Aorta (tissue), 5 donors: ENCODE measurements around the gene OR10G8. TPM values are rescaled to one million over a fixed set of nuclear protein-coding genes. Genes with fewer than 3 reads are reported as not detected.

Experiments
- ATAC-seq: fragments of 200-7000 bp; cut with Tn5 transposase; one replicate; pipeline ENCODE4 v1.9.1; 2022; ENCODE audit warnings: moderate library complexity; ENCODE audit not compliant: low FRiP score
- DNase-seq, 2 donors: peaks; one replicate each; pipeline ENCODE4 v3.0.0-alpha.2; 2020
- H3K27ac ChIP-seq, 2 donors: one replicate each; pipeline ENCODE4 v1.5.1; 2013; ENCODE audit warnings: low read length in 2 of 2, mild to moderate bottlenecking in 2 of 2, moderate library complexity in 2 of 2, control low read depth in 1 of 2, inconsistent platforms in 1 of 2, low read depth in 1 of 2
- H3K27me3 ChIP-seq, 2 donors: one replicate each; pipeline ENCODE4 v1.6.1; 2013; ENCODE audit warnings: control low read depth in 1 of 2, low read length in 1 of 2, mild to moderate bottlenecking in 1 of 2, moderate library complexity in 1 of 2; ENCODE audit not compliant: insufficient read depth in 2 of 2, control insufficient read depth in 1 of 2
- H3K36me3 ChIP-seq, 2 donors: one replicate each; pipeline ENCODE4 v1.6.1; 2013; ENCODE audit warnings: control low read depth in 1 of 2, low read length in 1 of 2, mild to moderate bottlenecking in 1 of 2; ENCODE audit not compliant: insufficient read depth in 2 of 2, control insufficient read depth in 1 of 2
- H3K4me1 ChIP-seq, 2 donors: one replicate each; pipeline ENCODE4 v1.6.1; 2013; ENCODE audit warnings: low read length in 2 of 2, control low read depth in 1 of 2, mild to moderate bottlenecking in 1 of 2, moderate library complexity in 1 of 2; ENCODE audit not compliant: insufficient read depth in 2 of 2, control insufficient read depth in 1 of 2
- H3K4me3 ChIP-seq, 2 donors: one replicate each; pipeline ENCODE4 v1.5.1; 2013; ENCODE audit warnings: low read length in 2 of 2, control low read depth in 1 of 2, mild to moderate bottlenecking in 1 of 2
- H3K9me3 ChIP-seq: one replicate; pipeline ENCODE4 v1.6.1; 2013; ENCODE audit warnings: mild to moderate bottlenecking, low read length; ENCODE audit not compliant: control insufficient read depth
- WGBS, 2 donors: extraction: QIAGEN DNeasy Blood & Tissue Kit; methylation state at CpG; one replicate each; pipeline ENCODE4 v1.1.7; 2013; 5-methylcytosine and 5-hydroxymethylcytosine counted together
- intact Hi-C, 2 donors: fragments of 100-400 bp; cut with DNase I; formaldehyde crosslinking; loops; one replicate each; pipeline versions ENCODE4 v1.14.2 to v1.15.0; 2022
- polyA plus RNA-seq, 2 donors: library from polyadenylated mRNA; stranded (reverse); fragments of 200-250 nt; gene quantifications; one replicate each; pipeline ENCODE4 v1.2.3, GENCODE V29; 2013
- total RNA-seq, 2 donors: library from RNA; stranded (reverse); fragmentation: NEBNext Ultra II Directional; extraction: Animal tissue kit (Norgen Biotek cat#: 25700); gene quantifications; one replicate each; pipeline ENCODE4 v1.2.1, GENCODE V29; 2021
- donor health status: healthy with polysubstance abuse.
- donor health status: Bipolar disorder and iron deficiency.
- donor health status: DM: no; HTN: no; CAD: no.
- donor health status: DM: no; HTN: no; CAD: no.
- donor health status: DM: yes; HTN: yes; CAD: no.

OR10G8 gene
- total and polyA plus RNA-seq, 4 donors, result not detected

DNA sequence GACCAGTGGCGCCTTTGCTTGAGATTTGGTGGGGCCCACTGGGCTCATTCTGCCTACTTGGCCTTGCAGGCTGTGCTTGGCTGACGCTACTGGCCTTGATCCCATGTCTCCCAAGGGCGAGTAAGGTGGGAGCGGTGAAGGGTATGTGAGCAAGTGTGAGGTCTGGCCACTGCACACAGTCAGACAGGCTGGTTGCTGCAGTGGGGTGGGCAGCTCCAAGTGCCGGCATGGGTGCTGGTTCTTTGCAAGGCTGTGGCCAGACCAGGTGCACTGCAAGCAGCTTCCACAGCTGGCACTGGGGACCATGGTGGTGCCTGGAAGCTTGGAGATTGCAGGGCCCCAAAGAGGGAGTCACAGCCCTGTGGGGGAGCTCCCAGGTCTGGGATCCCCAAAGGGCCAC is 48.0 kb downstream of the OR10G8 start:
- intact Hi-C loops, result loop anchor here (5.0 to 10.0 kb wide), 3 partner anchors 33 to 513 kb away; no protein-coding TSS in a partner anchor

DNA sequence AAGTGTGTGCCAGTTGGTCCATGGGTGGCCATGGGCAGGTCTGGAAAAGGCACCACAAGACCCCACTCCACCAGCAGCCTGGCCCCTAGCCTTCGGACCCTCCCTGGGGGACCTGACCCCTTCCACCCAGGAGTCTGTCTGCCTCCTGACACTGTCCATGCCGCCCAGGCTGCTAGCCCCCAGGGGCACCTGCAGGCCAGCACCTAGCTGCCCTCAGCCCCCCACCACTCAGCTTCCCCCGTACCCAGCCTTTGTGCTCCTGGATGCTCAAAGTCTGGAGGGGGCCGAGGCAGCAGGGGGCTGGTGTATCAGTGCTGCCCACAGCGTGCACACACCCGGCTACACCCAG is 48.9 kb downstream of the OR10G8 start:
- Histone ChIP-seq H3K9me3 (no peaks in the 10 kb centered on the region), H3K27ac (no peak overlapping the region), H3K27me3 (no peaks in the 10 kb centered on the region), H3K4me1 (no peaks in the 10 kb centered on the region), H3K36me3 (no peaks in the 10 kb centered on the region), H3K4me3 (no peak overlapping the region)
- no peak for DNase-seq
- ATAC-seq, result peak; percentile 23
- intact Hi-C loops, result loop anchor here in 1 of 2 donors (10.0 kb wide), 1 partner anchor 509 kb away; no protein-coding TSS in a partner anchor
- WGBS, 2 donors, result 77 to 82% methylated on average over 6 of the region's 6 CpGs

More for the DNA sequence above, 48.0 kb downstream of the OR10G8 start:
- Histone ChIP-seq H3K27me3 (no peaks in the 10 kb centered on the region), H3K4me3 (no peak overlapping the region), H3K36me3 (no peaks in the 10 kb centered on the region), H3K27ac (no peak overlapping the region), H3K4me1 (no peaks in the 10 kb centered on the region), H3K9me3 (no peaks in the 10 kb centered on the region)
- 85 to 94% methylated on average over 5 of the region's 5 CpGs for WGBS, 2 donors
- no peak for ATAC-seq
- DNase-seq, result no peak

DNA sequence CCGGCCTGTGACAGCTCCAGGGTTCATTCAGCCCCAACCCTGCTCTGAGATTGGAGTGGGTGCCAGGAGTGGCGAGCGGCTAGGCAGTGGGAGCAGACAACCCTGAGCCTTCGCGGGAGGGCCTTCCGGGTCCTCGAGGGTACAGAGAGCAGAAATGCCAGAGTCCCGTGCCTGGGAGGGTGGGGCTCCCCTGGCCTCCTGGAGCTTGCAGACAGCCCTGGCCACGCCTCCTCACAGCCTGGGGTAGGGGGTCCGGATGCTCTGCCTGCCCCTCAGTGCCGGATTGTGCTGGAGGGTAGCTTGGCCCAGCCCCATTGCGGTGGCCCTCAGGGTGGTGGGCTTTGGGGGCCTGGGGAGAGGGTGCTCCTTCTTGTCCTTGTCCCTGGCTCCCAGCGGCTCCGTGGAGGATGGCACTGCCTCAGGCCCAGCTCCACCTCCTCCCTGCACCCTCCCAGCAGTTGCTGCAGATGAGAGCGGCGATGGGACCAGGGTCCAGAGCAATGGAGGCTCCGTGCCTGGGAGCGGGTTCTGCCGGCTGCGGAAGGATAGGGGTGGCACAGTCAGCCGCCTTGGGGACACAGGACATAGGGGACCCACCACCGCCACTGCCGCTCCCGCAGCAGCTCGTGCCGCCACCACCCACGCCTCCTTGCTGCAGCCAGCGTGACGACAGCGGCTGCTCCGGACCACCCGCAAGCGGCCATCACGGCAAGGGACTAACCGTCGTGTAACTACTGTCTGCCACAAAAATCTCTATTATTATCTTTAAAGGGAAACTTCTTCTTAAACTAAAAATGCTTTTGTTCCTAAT is 49.4 kb downstream of the OR10G8 start:
- 8 to 9% methylated on average over 30 to 36 of the region's 36 CpGs for WGBS, 2 donors
- H3K4me3 ChIP-seq, result peak overlapping the region in 1 of 2 donors; percentile 9
- peak; percentile 59 to 79 for DNase-seq
- intact Hi-C loops, result loop anchor here in 1 of 2 donors (10.0 kb wide), 1 partner anchor 509 kb away; no protein-coding TSS in a partner anchor
- H3K27me3 ChIP-seq, result no peaks in the 10 kb centered on the region
- peak; percentile 58 for ATAC-seq
- no peaks in the 10 kb centered on the region for H3K36me3 ChIP-seq
- H3K9me3 ChIP-seq, result no peaks in the 10 kb centered on the region
- H3K4me1 ChIP-seq, result no peaks in the 10 kb centered on the region
- H3K27ac ChIP-seq, result no peak overlapping the region

DNA sequence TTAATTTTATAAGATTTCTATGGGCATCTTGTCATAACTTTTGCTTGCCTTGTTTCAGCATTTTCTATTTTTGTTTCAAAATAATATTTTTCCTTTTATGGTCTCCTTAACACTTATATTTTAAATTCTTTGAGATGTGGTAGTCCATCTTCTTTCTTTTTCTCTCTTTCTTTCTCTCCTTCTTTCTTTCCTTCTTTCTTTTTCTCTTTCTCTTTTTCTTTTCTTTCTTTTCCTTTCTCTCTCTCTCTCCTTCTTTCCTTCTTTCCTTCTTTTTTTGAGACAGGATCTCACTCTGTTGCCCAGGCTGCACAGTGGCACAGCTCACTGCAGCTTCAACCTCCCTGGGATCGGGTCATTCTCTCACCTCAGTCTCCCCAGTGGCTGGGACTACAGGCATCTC is 50.7 kb downstream of the OR10G8 start:
- ATAC-seq (no peak), DNase-seq (no peak)
- WGBS, 2 donors, result 87 to 95% methylated on average over 1 of the region's 1 CpG
- Histone ChIP-seq H3K4me1 (no peaks in the 10 kb centered on the region), H3K27me3 (no peaks in the 10 kb centered on the region), H3K9me3 (no peaks in the 10 kb centered on the region), H3K4me3 (no peak overlapping the region), H3K36me3 (no peaks in the 10 kb centered on the region), H3K27ac (no peak overlapping the region)
- intact Hi-C loops, result loop anchor here in 1 of 2 donors (10.0 kb wide), 1 partner anchor 508 kb away; no protein-coding TSS in a partner anchor

DNA sequence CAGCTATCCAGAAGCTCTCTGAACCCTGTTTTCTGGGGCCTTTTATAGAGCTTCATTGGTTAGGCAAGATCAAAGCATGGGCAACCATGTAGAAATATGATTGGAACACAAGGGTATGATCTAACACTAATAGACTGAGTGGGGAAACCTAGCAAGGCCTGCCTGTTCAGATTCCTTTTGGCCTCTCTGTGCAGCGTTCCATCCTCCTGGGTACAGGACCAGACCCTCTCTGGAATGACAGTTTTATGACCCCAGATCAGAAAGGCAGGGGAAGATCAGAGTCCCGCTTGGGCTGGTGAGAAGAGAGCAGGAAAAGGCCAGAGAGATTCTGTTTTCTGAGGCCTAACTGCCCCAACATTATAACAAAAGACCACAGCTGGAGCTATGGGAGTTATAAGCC is 52.0 kb downstream of the OR10G8 start:
- Histone ChIP-seq H3K4me3 (no peak overlapping the region), H3K27ac (no peak overlapping the region), H3K4me1 (no peaks in the 10 kb centered on the region), H3K9me3 (peaks cover 1% of the 10 kb centered on the region), H3K27me3 (peaks cover 0 to 1% of the 10 kb centered on the region in 2 donors), H3K36me3 (no peaks in the 10 kb centered on the region)
- DNase-seq, result no peak
- WGBS, 2 donors, result 87 to 90% methylated on average over 2 of the region's 2 CpGs
- intact Hi-C loops, result loop anchor here in 1 of 2 donors (10.0 kb wide), 1 partner anchor 506 kb away; no protein-coding TSS in a partner anchor
- no peak for ATAC-seq

DNA sequence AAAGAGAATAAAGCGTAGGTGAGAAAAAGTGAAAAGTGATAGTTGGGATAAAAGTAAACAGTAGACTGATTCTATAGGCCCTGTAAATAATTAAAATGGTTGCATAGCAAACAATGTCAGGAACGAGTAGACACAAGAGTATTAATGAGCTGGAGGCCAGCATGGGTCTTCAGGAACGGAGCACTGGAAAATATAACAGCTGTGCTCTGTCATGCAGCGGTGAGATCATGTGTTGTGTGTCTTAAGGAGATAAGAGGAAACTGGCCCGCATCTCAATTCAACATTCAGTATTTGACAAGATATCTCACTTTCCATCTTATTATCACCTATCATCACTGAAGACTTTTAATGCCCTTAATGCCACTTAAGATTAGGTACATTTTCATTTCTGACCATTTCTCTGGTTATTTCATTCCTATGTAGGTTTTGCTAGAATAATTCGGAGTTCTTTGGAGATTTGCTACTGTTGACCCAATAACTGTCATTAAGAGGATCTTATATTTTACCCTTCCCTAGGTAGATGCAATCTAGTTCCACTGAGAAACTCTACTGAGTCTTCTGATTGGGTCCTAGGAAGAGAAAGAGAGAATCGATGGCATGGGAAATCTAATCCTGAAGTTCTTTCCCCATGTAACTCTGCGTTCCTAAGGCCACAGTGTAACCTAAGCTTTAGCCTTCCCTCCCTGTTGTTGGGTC is 53.2 kb downstream of the OR10G8 start:
- no peaks in the 10 kb centered on the region for H3K4me1 ChIP-seq
- H3K9me3 ChIP-seq, result peaks cover 1% of the 10 kb centered on the region
- DNase-seq (no peak), ATAC-seq (no peak)
- intact Hi-C loops, result loop anchor here (10.0 kb wide), 2 partner anchors 245 to 505 kb away; partner anchors contain the start of gene OR8D2 (in 1 of the 2)
- H3K4me3 ChIP-seq, result no peak overlapping the region
- WGBS, 2 donors, result 72 to 73% methylated on average over 8 of the region's 8 CpGs
- H3K27ac ChIP-seq, result no peak overlapping the region
- no peaks in the 10 kb centered on the region for H3K36me3 ChIP-seq
- H3K27me3 ChIP-seq, result peaks cover 0 to 1% of the 10 kb centered on the region in 2 donors

Other genes starting within 250 kb of the OR10G8 start
- gene OR6M1, start 220.4 kb upstream of the OR10G8 start, total RNA-seq, result not detected
- gene OR6M1, start 220.4 kb upstream of the OR10G8 start, polyA plus RNA-seq, result not detected
- gene TMEM225, start 141.1 kb upstream of the OR10G8 start, total RNA-seq, result not detected
- not detected for gene TMEM225, start 141.1 kb upstream of the OR10G8 start, polyA plus RNA-seq
- gene OR8D4, start 124.6 kb upstream of the OR10G8 start, total RNA-seq, result not detected
- not detected for gene OR8D4, start 124.6 kb upstream of the OR10G8 start, polyA plus RNA-seq
- not detected for gene OR4D5, start 87.2 kb upstream of the OR10G8 start, total RNA-seq
- gene OR4D5, start 87.2 kb upstream of the OR10G8 start, polyA plus RNA-seq, result not detected
- gene OR6T1, start 83.0 kb upstream of the OR10G8 start, total RNA-seq, result not detected
- not detected for gene OR6T1, start 83.0 kb upstream of the OR10G8 start, polyA plus RNA-seq
- gene OR10S1, start 49.0 kb upstream of the OR10G8 start, total RNA-seq, result not detected
- gene OR10S1, start 49.0 kb upstream of the OR10G8 start, polyA plus RNA-seq, result not detected
- gene OR10G6, start 31.6 kb upstream of the OR10G8 start, total RNA-seq, result not detected
- not detected for gene OR10G6, start 31.6 kb upstream of the OR10G8 start, polyA plus RNA-seq
- not detected for gene OR10G4, start 13.8 kb upstream of the OR10G8 start, total RNA-seq
- gene OR10G4, start 13.8 kb upstream of the OR10G8 start, polyA plus RNA-seq, result not detected
- gene OR10G9, start 3.8 kb upstream of the OR10G8 start, total RNA-seq, result not detected
- not detected for gene OR10G9, start 3.8 kb upstream of the OR10G8 start, polyA plus RNA-seq
- not detected for gene OR10G7, start 14.5 kb downstream of the OR10G8 start, total RNA-seq
- gene OR10G7, start 14.5 kb downstream of the OR10G8 start, polyA plus RNA-seq, result not detected
- 10 to 100 TPM; 24.5 to 56.7 TPM for gene VWA5A, start 88.7 kb downstream of the OR10G8 start, total RNA-seq
- 10 to 100 TPM in 1 of 2 donors, 1 to 10 TPM in 1; 9.9 to 27.8 TPM for gene VWA5A, start 88.7 kb downstream of the OR10G8 start, polyA plus RNA-seq
- not detected for gene OR10D3, start 156.5 kb downstream of the OR10G8 start, total RNA-seq
- gene OR10D3, start 156.5 kb downstream of the OR10G8 start, polyA plus RNA-seq, result not detected
- gene OR8G1, start 214.3 kb downstream of the OR10G8 start, total RNA-seq, result not detected
- gene OR8G1, start 214.3 kb downstream of the OR10G8 start, polyA plus RNA-seq, result not detected
- gene OR8G5, start 229.6 kb downstream of the OR10G8 start, total RNA-seq, result not detected
- not detected for gene OR8G5, start 229.6 kb downstream of the OR10G8 start, polyA plus RNA-seq